ENCODE measurements around the gene CLCN4.

Gene CLCN4

GRCh38 chrX:10198254-10198653 is 41.5 kb downstream of the CLCN4 start:
- no peak for DNase-seq

- no peak for DNase-seq
These were observed 42.4 kb downstream of the CLCN4 start for GRCh38 chrX:10199212-10199611.

- no peak for DNase-seq
These were observed 46.8 kb downstream of the CLCN4 start for GRCh38 chrX:10203617-10204016.

- DNase-seq, result no peak
These were observed 49.5 kb downstream of the CLCN4 start for GRCh38 chrX:10206317-10206716.

GRCh38 chrX:10208281-10208856 is 51.6 kb downstream of the CLCN4 start:
- no peak for DNase-seq

- DNase-seq, result no peak
These were observed 52.2 kb downstream of the CLCN4 start for GRCh38 chrX:10208953-10209352.

GRCh38 chrX:10212395-10212794 is 55.6 kb downstream of the CLCN4 start:
- no peak for DNase-seq

GRCh38 chrX:10213716-10214115 is 56.9 kb downstream of the CLCN4 start:
- no peak for DNase-seq

GRCh38 chrX:10216208-10216607 is 59.4 kb downstream of the CLCN4 start:
- no peak for DNase-seq

- no peak for DNase-seq
These were observed 60.4 kb downstream of the CLCN4 start for GRCh38 chrX:10217198-10217597.

GRCh38 chrX:10221651-10222050 is 64.9 kb downstream of the CLCN4 start:
- no peak for DNase-seq

GRCh38 chrX:10223276-10223675 is 66.5 kb downstream of the CLCN4 start:
- DNase-seq, result no peak

- no peak for DNase-seq
These were observed 67.0 kb downstream of the CLCN4 start for GRCh38 chrX:10223781-10224180.

- no peak for DNase-seq
These were observed 73.4 kb downstream of the CLCN4 start for GRCh38 chrX:10230222-10230621.

GRCh38 chrX:10231461-10231860 is 74.7 kb downstream of the CLCN4 start:
- no peak for DNase-seq

GRCh38 chrX:10233173-10233572 is 76.4 kb downstream of the CLCN4 start:
- no peak for DNase-seq

GRCh38 chrX:10233696-10234095 is 76.9 kb downstream of the CLCN4 start:
- no peak for DNase-seq

- DNase-seq, result no peak
These were observed 79.1 kb downstream of the CLCN4 start for GRCh38 chrX:10235851-10236250.

- DNase-seq, result no peak
These were observed 80.5 kb downstream of the CLCN4 start for GRCh38 chrX:10237241-10237640.

- DNase-seq, result no peak
These were observed 82.9 kb downstream of the CLCN4 start for GRCh38 chrX:10239611-10240064.

GRCh38 chrX:10240918-10241317 is 84.1 kb downstream of the CLCN4 start:
- no peak for DNase-seq

- DNase-seq, result no peak
These were observed 85.3 kb downstream of the CLCN4 start for GRCh38 chrX:10242026-10242425.

- no peak for DNase-seq
These were observed 86.3 kb downstream of the CLCN4 start for GRCh38 chrX:10243106-10243505.

- DNase-seq, result no peak
These were observed 88.3 kb downstream of the CLCN4 start for GRCh38 chrX:10244915-10245622.

GRCh38 chrX:10245886-10246285 is 89.1 kb downstream of the CLCN4 start:
- DNase-seq, result no peak

All from activated CD4-positive, CD25-positive, alpha-beta regulatory T cell (primary cell).